A549 (cell line): ENCODE measurements around the gene CKS2.

Source experiments
- ESRRA ChIP-seq: fragments of 150-350 bp; IDR thresholded peaks from 2 replicates; pipeline ENCODE4 v1.6.1; 2014; ENCODE audit warnings: mild to moderate bottlenecking, low read length, borderline replicate concordance
- HMGXB4 ChIP-seq: fragments of 250-450 bp; sonication (Bioruptor Pico); IDR thresholded peaks from 2 replicates; pipeline ENCODE4 v1.5.0; 2021; ENCODE audit warnings: mild to moderate bottlenecking, moderate library complexity, borderline replicate concordance
- MAZ ChIP-seq: fragments of 150-350 bp; IDR thresholded peaks from 2 replicates; pipeline ENCODE4 v1.6.1; 2014; ENCODE audit warnings: antibody characterized with exemption, low read depth, low read length, borderline replicate concordance
- POLR2A ChIP-seq: IDR thresholded peaks from 2 replicates; pipeline ENCODE4 v1.6.1; 2012; ENCODE audit warnings: mild to moderate bottlenecking, low read length
- RFX5 ChIP-seq: fragments of 450-650 bp; IDR thresholded peaks from 2 replicates; pipeline ENCODE4 v1.7.1; 2014; ENCODE audit warnings: antibody characterized with exemption, mild to moderate bottlenecking, moderate library complexity

- TF ChIP-seq HMGXB4 (CRISPR knock-in tag) (no peak), RFX5 (no peak), MAZ (no peak), POLR2A (no peak), ESRRA (no peak)
Measured at GRCh38 chr9:89323390-89323789, 12.4 kb downstream of the CKS2 start.
